Heart left ventricle (tissue), 13 donors: ENCODE measurements around the gene CDK2AP2.
"Not testable (repeated sequence)": the region's sequence is repeated elsewhere in the genome, so short reads cannot be mapped to it uniquely, and the experiment has no call there.

Experiments
- CTCF ChIP-seq, 12 donors: fragments of 200-600 bp; sonication (generic) in 4 of 12; IDR thresholded peaks; one replicate each; pipeline versions ENCODE4 v1.5.0 to v1.8.0; 2018 to 2022; ENCODE audit warnings: antibody characterized with exemption in 12 of 12, mild to moderate bottlenecking in 5 of 12
- POLR2A ChIP-seq, 2 donors: fragments of 450-650 bp; IDR thresholded peaks; one replicate each; pipeline ENCODE4 v1.6.1; 2017; ENCODE audit warnings: antibody characterized with exemption in 2 of 2, mild to moderate bottlenecking in 2 of 2, moderate library complexity in 2 of 2
- donor health status: ischemic (EF 13 %, LVEDD 7.1; RV severe dilation, severe dysfunction).
- donor health status: DM: no; HTN: yes; CAD: no.
- donor health status: DM: no; HTN: no; CAD: no.
- donor health status: ischemic (EF 25% LVEDD 6.9; RV normal size, moderate dysfunction).
- donor health status: ischemic (EF 25% LVEDD 5.7; RV mildly dilated, moderate dysfunction).
- donor health status: ischemic (EF 35%, LVEDD 5.7; RV mildly dilated, moderate dysfunction).
- donor health status: nonischemic (EF 11% LVEDD 7.7; RV severe dilation, severe dysfunction).
- donor health status: DM: yes; HTN: yes; CAD: no.
- donor health status: PGD.
- donor health status: ischemic (EF 29% LVEDD 5.4; RV normal size, mild dysfunction).
- donor health status: nonischemic (EF 23%, LVEDD 6.1; RV moderate dilation, normal function).

GRCh38 chr11:67548112-67548511 is 40.1 kb upstream of the CDK2AP2 start:
- TF ChIP-seq CTCF, POLR2A (IDR thresholded peaks at IDR 0.05): not testable (repeated sequence)
